T-helper 17 cell (primary cell): ENCODE results near the gene KLF17. TPM values are rescaled to one million over a fixed set of nuclear protein-coding genes. Genes with fewer than 3 reads are reported as not detected.

Experiments
- ATAC-seq: fragments of 150-1000 bp; cut with Tn5 transposase; 2 replicates; pipeline ENCODE4 v1.10.0; 2021; ENCODE audit warnings: mild to moderate bottlenecking, moderate library complexity
- DNase-seq, 3 donors: peaks; one replicate each; pipeline versions ENCODE4 v3.0.0 to v3.0.0-alpha.2; 2020 to 2021
- H3K9me3 ChIP-seq: one replicate; pipeline ENCODE4 v1.7.0; 2013; ENCODE audit warnings: low read length, mild to moderate bottlenecking; ENCODE audit not compliant: control insufficient read depth, poor library complexity, severe bottlenecking
- H3K27ac Mint-ChIP-seq: one replicate; pipeline ENCODE4 v1.8.0; 2022; ENCODE audit warnings: mild to moderate bottlenecking, moderate library complexity, mixed read lengths
- H3K27me3 Mint-ChIP-seq: one replicate; pipeline ENCODE4 v1.8.0; 2022; ENCODE audit warnings: mixed read lengths
- H3K36me3 Mint-ChIP-seq: one replicate; pipeline ENCODE4 v1.8.0; 2022; ENCODE audit warnings: low read depth, mixed read lengths
- H3K4me1 Mint-ChIP-seq: one replicate; pipeline ENCODE4 v1.8.0; 2022; ENCODE audit warnings: mild to moderate bottlenecking, mixed read lengths
- H3K4me3 Mint-ChIP-seq: one replicate; pipeline ENCODE4 v1.8.0; 2022; ENCODE audit warnings: mild to moderate bottlenecking, moderate library complexity, mixed read lengths
- total RNA-seq, 4 donors: library from RNA in 2 of 4; stranded (reverse) in 2 of 4; gene quantifications; one replicate each; pipeline ENCODE4 v1.2.3 and lab custom pipeline; 2022 to 2026

KLF17 gene
- total RNA-seq, result not detected
- total RNA-seq (lab: John Stamatoyannopoulos, UW), result 0 reads per million in 2 donors

GRCh38 chr1:44118682-44119081 lies at the start of gene KLF17:
TSS of gene KLF17 (plus strand) at chr1:44118821. CDS start at chr1:44118908, 87 bp downstream.
- no peak within 1 kb of the TSS for H3K4me3 Mint-ChIP-seq
- ATAC-seq (no peak), DNase-seq (no peak)
- peaks cover 40% of the 10 kb centered on the region for H3K27me3 Mint-ChIP-seq
- H3K9me3 ChIP-seq, result no peaks in the 10 kb centered on the region
- H3K4me1 Mint-ChIP-seq, result peaks cover 4% of the 10 kb centered on the region
- H3K36me3 Mint-ChIP-seq, result peaks cover 4% of the 10 kb centered on the region
- H3K27ac Mint-ChIP-seq, result no peak within 1 kb of the TSS

GRCh38 chr1:44071461-44071860 lies 47.2 kb upstream of the KLF17 start:
- DNase-seq (no peak), ATAC-seq (no peak)
- Mint-ChIP-seq H3K27me3 (peaks cover 54% of the 10 kb centered on the region), H3K27ac (no peak overlapping the region), H3K36me3 (peaks cover 18% of the 10 kb centered on the region), H3K4me1 (peaks cover 11% of the 10 kb centered on the region), H3K4me3 (no peak overlapping the region)
- no peaks in the 10 kb centered on the region for H3K9me3 ChIP-seq

GRCh38 chr1:44072204-44072603 lies 46.4 kb upstream of the KLF17 start:
- Mint-ChIP-seq H3K4me3 (no peak overlapping the region), H3K27me3 (peaks cover 50% of the 10 kb centered on the region), H3K36me3 (peaks cover 18% of the 10 kb centered on the region), H3K4me1 (peaks cover 11% of the 10 kb centered on the region), H3K27ac (no peak overlapping the region)
- ATAC-seq, result no peak
- H3K9me3 ChIP-seq, result no peaks in the 10 kb centered on the region
- no peak for DNase-seq

- Mint-ChIP-seq H3K36me3 (peaks cover 16% of the 10 kb centered on the region), H3K4me3 (no peak overlapping the region), H3K4me1 (peaks cover 8% of the 10 kb centered on the region), H3K27me3 (peaks cover 50% of the 10 kb centered on the region), H3K27ac (no peak overlapping the region)
- ATAC-seq, result no peak
- H3K9me3 ChIP-seq, result no peaks in the 10 kb centered on the region
- no peak for DNase-seq
Measured at GRCh38 chr1:44072821-44073220, 45.8 kb upstream of the KLF17 start.

- ATAC-seq (no peak), DNase-seq (no peak)
- peaks cover 16% of the 10 kb centered on the region for H3K36me3 Mint-ChIP-seq
- H3K4me1 Mint-ChIP-seq, result peaks cover 8% of the 10 kb centered on the region
- no peaks in the 10 kb centered on the region for H3K9me3 ChIP-seq
- peaks cover 54% of the 10 kb centered on the region for H3K27me3 Mint-ChIP-seq
- H3K4me3 Mint-ChIP-seq, result no peak overlapping the region
- H3K27ac Mint-ChIP-seq, result peak overlapping the region; percentile 22
Measured at GRCh38 chr1:44073528-44073927, 45.1 kb upstream of the KLF17 start.

GRCh38 chr1:44074415-44074814 lies 44.2 kb upstream of the KLF17 start:
- Mint-ChIP-seq H3K4me1 (peaks cover 8% of the 10 kb centered on the region), H3K27ac (no peak overlapping the region), H3K36me3 (peaks cover 16% of the 10 kb centered on the region), H3K27me3 (peaks cover 63% of the 10 kb centered on the region), H3K4me3 (no peak overlapping the region)
- DNase-seq (no peak), ATAC-seq (no peak)
- H3K9me3 ChIP-seq, result no peaks in the 10 kb centered on the region

GRCh38 chr1:44076066-44076465 lies 42.6 kb upstream of the KLF17 start:
- Mint-ChIP-seq H3K27ac (no peak overlapping the region), H3K36me3 (peaks cover 14% of the 10 kb centered on the region), H3K4me3 (no peak overlapping the region), H3K27me3 (peaks cover 52% of the 10 kb centered on the region), H3K4me1 (peaks cover 6% of the 10 kb centered on the region)
- H3K9me3 ChIP-seq, result no peaks in the 10 kb centered on the region
- DNase-seq (no peak), ATAC-seq (no peak)

- peaks cover 6% of the 10 kb centered on the region for H3K4me1 Mint-ChIP-seq
- H3K27me3 Mint-ChIP-seq, result peaks cover 52% of the 10 kb centered on the region
- H3K36me3 Mint-ChIP-seq, result peaks cover 8% of the 10 kb centered on the region
- H3K4me3 Mint-ChIP-seq, result no peak overlapping the region
- no peaks in the 10 kb centered on the region for H3K9me3 ChIP-seq
- no peak overlapping the region for H3K27ac Mint-ChIP-seq
- ATAC-seq (no peak), DNase-seq (no peak)
Measured at GRCh38 chr1:44077421-44077820, 41.2 kb upstream of the KLF17 start.

- H3K9me3 ChIP-seq, result no peaks in the 10 kb centered on the region
- no peak for ATAC-seq
- Mint-ChIP-seq H3K27me3 (peaks cover 56% of the 10 kb centered on the region), H3K4me3 (no peak overlapping the region), H3K36me3 (peaks cover 4% of the 10 kb centered on the region), H3K4me1 (peaks cover 6% of the 10 kb centered on the region), H3K27ac (no peak overlapping the region)
- DNase-seq, result no peak
Measured at GRCh38 chr1:44078104-44078503, 40.5 kb upstream of the KLF17 start.

- no peak overlapping the region for H3K27ac Mint-ChIP-seq
- ATAC-seq, result no peak
- H3K9me3 ChIP-seq, result no peaks in the 10 kb centered on the region
- peaks cover 55% of the 10 kb centered on the region for H3K27me3 Mint-ChIP-seq
- no peak overlapping the region for H3K4me3 Mint-ChIP-seq
- DNase-seq, result no peak
- no peaks in the 10 kb centered on the region for H3K36me3 Mint-ChIP-seq
- no peaks in the 10 kb centered on the region for H3K4me1 Mint-ChIP-seq
Measured at GRCh38 chr1:44079566-44079965, 39.1 kb upstream of the KLF17 start.

GRCh38 chr1:44084998-44085675 lies 33.5 kb upstream of the KLF17 start:
- no peaks in the 10 kb centered on the region for H3K9me3 ChIP-seq
- H3K4me1 Mint-ChIP-seq, result no peaks in the 10 kb centered on the region
- DNase-seq (no peak), ATAC-seq (no peak)
- H3K36me3 Mint-ChIP-seq, result peaks cover 7% of the 10 kb centered on the region
- H3K27me3 Mint-ChIP-seq, result peaks cover 63% of the 10 kb centered on the region
- H3K4me3 Mint-ChIP-seq, result no peak overlapping the region
- no peak overlapping the region for H3K27ac Mint-ChIP-seq

GRCh38 chr1:44086692-44087474 lies 31.7 kb upstream of the KLF17 start:
- no peak for ATAC-seq
- peaks cover 64% of the 10 kb centered on the region for H3K27me3 Mint-ChIP-seq

GRCh38 chr1:44089371-44090048 lies 29.1 kb upstream of the KLF17 start:
- no peak overlapping the region for H3K27ac Mint-ChIP-seq
- ATAC-seq, result no peak

More at GRCh38 chr1:44086692-44087474, 31.7 kb upstream of the KLF17 start:
- Mint-ChIP-seq H3K4me1 (peaks cover 3% of the 10 kb centered on the region), H3K36me3 (peaks cover 9% of the 10 kb centered on the region), H3K4me3 (no peak overlapping the region), H3K27ac (no peak overlapping the region)
- DNase-seq, result no peak
- no peaks in the 10 kb centered on the region for H3K9me3 ChIP-seq

More at GRCh38 chr1:44089371-44090048, 29.1 kb upstream of the KLF17 start:
- H3K27me3 Mint-ChIP-seq, result peaks cover 50% of the 10 kb centered on the region
- peaks cover 3% of the 10 kb centered on the region for H3K4me1 Mint-ChIP-seq
- no peaks in the 10 kb centered on the region for H3K9me3 ChIP-seq
- H3K4me3 Mint-ChIP-seq, result no peak overlapping the region
- no peak for DNase-seq
- H3K36me3 Mint-ChIP-seq, result peaks cover 9% of the 10 kb centered on the region
